WTC11 (cell line): ENCODE data around the gene FTL. TPM values are rescaled to one million over a fixed set of nuclear protein-coding genes. Genes with fewer than 3 reads are reported as not detected.

Experiments used
- ATAC-seq: fragments of 200-7000 bp; cut with Tn5 transposase; 2 replicates; pipeline ENCODE4 v1.10.0; 2021; ENCODE audit warnings: mild to moderate bottlenecking, moderate library complexity
- CTCF ChIA-PET: fragments of 300-600 bp; sonication (Branson Sonifier 250); formaldehyde crosslinking; loops from one replicate; lab custom pipeline; 2021; ENCODE audit warnings: antibody characterized with exemption; lab: Charles Lee
- POLR2A ChIA-PET: fragments of 350-600 bp; sonication (Branson Sonifier 250); formaldehyde crosslinking; loops from one replicate; lab custom pipeline; 2021; ENCODE audit warnings: antibody characterized with exemption; lab: Charles Lee
- DNase-seq: peaks from one replicate; pipeline ENCODE4 v3.0.0; 2021; ENCODE audit warnings: low spot score
- H3K27ac Mint-ChIP-seq: 2 replicates; pipeline ENCODE4 v1.8.0; 2021; ENCODE audit warnings: mixed read lengths
- H3K27me3 Mint-ChIP-seq: 2 replicates; pipeline ENCODE4 v1.8.0; 2021; ENCODE audit warnings: low read depth, mild to moderate bottlenecking, moderate library complexity, mixed read lengths
- H3K36me3 Mint-ChIP-seq: 2 replicates; pipeline ENCODE4 v1.8.0; 2021; ENCODE audit warnings: mixed read lengths
- H3K4me1 Mint-ChIP-seq: 2 replicates; pipeline ENCODE4 v1.8.0; 2022; ENCODE audit warnings: mixed read lengths
- H3K4me3 Mint-ChIP-seq: 2 replicates; pipeline ENCODE4 v1.8.0; 2021; ENCODE audit warnings: mild to moderate bottlenecking, moderate library complexity, mixed read lengths
- H3K9me3 Mint-ChIP-seq: 2 replicates; pipeline ENCODE4 v1.8.0; 2021; ENCODE audit warnings: mixed read lengths
- ATF3 ChIP-seq: sonication (generic); formaldehyde crosslinking; conservative IDR thresholded peaks from 2 replicates; pipeline ENCODE4 v1.8.1; 2022; ENCODE audit warnings: mild to moderate bottlenecking, missing genetic modification reagents
- ATF6 ChIP-seq: sonication (generic); formaldehyde crosslinking; IDR thresholded peaks from 2 replicates; pipeline ENCODE4 v1.8.1; 2023; ENCODE audit warnings: mild to moderate bottlenecking, missing genetic modification reagents
- CDX4 ChIP-seq: fragments of 250-450 bp; sonication (Bioruptor Pico); IDR thresholded peaks from 2 replicates; pipeline ENCODE4 v1.9.0; 2021; ENCODE audit warnings: moderate library complexity, mild to moderate bottlenecking, inconsistent platforms, borderline replicate concordance
- ETV6 ChIP-seq: sonication (generic); formaldehyde crosslinking; IDR thresholded peaks from 2 replicates; pipeline ENCODE4 v1.8.1; 2022; ENCODE audit warnings: mild to moderate bottlenecking, missing genetic modification reagents
- FOXK1 ChIP-seq: sonication (generic); formaldehyde crosslinking; IDR thresholded peaks from 2 replicates; pipeline ENCODE4 v1.8.0; 2022; ENCODE audit warnings: mild to moderate bottlenecking, moderate library complexity, missing genetic modification reagents
- GABPB1 ChIP-seq: sonication (generic); formaldehyde crosslinking; IDR thresholded peaks from 2 replicates; pipeline ENCODE4 v1.8.1; 2023; ENCODE audit warnings: mild to moderate bottlenecking, missing genetic modification reagents
- JUN ChIP-seq: sonication (generic); formaldehyde crosslinking; IDR thresholded peaks from 2 replicates; pipeline ENCODE4 v1.8.0; 2023; ENCODE audit warnings: mild to moderate bottlenecking, missing genetic modification reagents
- NFATC4 ChIP-seq: fragments of 250-450 bp; sonication (Bioruptor Pico); IDR thresholded peaks from 2 replicates; pipeline ENCODE4 v1.9.0; 2021; ENCODE audit warnings: mild to moderate bottlenecking
- TEAD1 ChIP-seq: sonication (generic); formaldehyde crosslinking; IDR thresholded peaks from 2 replicates; pipeline ENCODE4 v1.8.0; 2022; ENCODE audit warnings: mild to moderate bottlenecking, missing genetic modification reagents
- TP53 ChIP-seq: sonication (generic); formaldehyde crosslinking; IDR thresholded peaks from 2 replicates; pipeline ENCODE4 v1.8.1; 2023; ENCODE audit warnings: mild to moderate bottlenecking, missing genetic modification reagents
- ZNF121 ChIP-seq: sonication (generic); formaldehyde crosslinking; IDR thresholded peaks from 2 replicates; pipeline ENCODE4 v1.8.0; 2023; ENCODE audit warnings: missing genetic modification reagents
- ZNF219 ChIP-seq: sonication (generic); formaldehyde crosslinking; IDR thresholded peaks from 2 replicates; pipeline ENCODE4 v1.8.0; 2023; ENCODE audit warnings: missing genetic modification reagents, mild to moderate bottlenecking, borderline replicate concordance
- ZNF263 ChIP-seq: sonication (generic); formaldehyde crosslinking; IDR thresholded peaks from 2 replicates; pipeline ENCODE4 v1.8.1; 2022; ENCODE audit warnings: low read depth, mild to moderate bottlenecking, moderate library complexity, missing genetic modification reagents
- ZNF423 ChIP-seq: fragments of 250-450 bp; sonication (Bioruptor Pico); IDR thresholded peaks from 2 replicates; pipeline ENCODE4 v2.1.2; 2022; ENCODE audit warnings: mild to moderate bottlenecking, moderate library complexity
- ZNF425 ChIP-seq: fragments of 250-450 bp; sonication (Bioruptor Pico); conservative IDR thresholded peaks from 2 replicates; pipeline ENCODE4 v1.9.0; 2021; ENCODE audit warnings: mild to moderate bottlenecking
- ZSCAN18 ChIP-seq: fragments of 250-450 bp; sonication (Bioruptor Pico); IDR thresholded peaks from 2 replicates; pipeline ENCODE4 v2.1.2; 2022; ENCODE audit warnings: mild to moderate bottlenecking, moderate library complexity
- total RNA-seq: library from RNA; stranded (reverse); gene quantifications from 3 replicates; pipeline ENCODE4 v1.2.3, GENCODE V29; 2021
- TF ChIP-seq, protein P1 (sequence below): sonication (generic); formaldehyde crosslinking; IDR thresholded peaks from 2 replicates; pipeline ENCODE4 v1.8.1; 2023; ENCODE audit warnings: mild to moderate bottlenecking, missing genetic modification reagents, moderate library complexity
- TF ChIP-seq, protein P2 (sequence below): fragments of 250-450 bp; sonication (Bioruptor Pico); IDR thresholded peaks from 2 replicates; pipeline ENCODE4 v1.9.0; 2021; ENCODE audit warnings: mild to moderate bottlenecking
- TF ChIP-seq, protein P3 (sequence below): sonication (generic); formaldehyde crosslinking; IDR thresholded peaks from 2 replicates; pipeline ENCODE4 v1.8.0; 2022; ENCODE audit warnings: mild to moderate bottlenecking, missing genetic modification reagents
- TF ChIP-seq, protein P4 (sequence below): sonication (generic); formaldehyde crosslinking; IDR thresholded peaks from 2 replicates; pipeline ENCODE4 v1.8.1; 2023; ENCODE audit warnings: mild to moderate bottlenecking, missing genetic modification reagents, moderate library complexity

FTL gene
- total RNA-seq, 1 experiment from 2014 or later, result 1,061 TPM

- no peaks in the 10 kb centered on the region for H3K27me3 Mint-ChIP-seq
- ChIA-PET POLR2A (no interaction called here), CTCF (interaction anchor here (0.7 to 2.3 kb wide), 6 partner anchors 8 to 166 kb away, joined by 3 to 14 read pairs (median 4); partner anchors contain the start of genes DHDH, GYS1 and RUVBL2)
- no peak for TF ChIP-seq NFATC4
- no peak for TF ChIP-seq ETV6 (CRISPR knock-in tag)
- peak; percentile 97 for TF ChIP-seq ZNF263 (CRISPR knock-in tag)
- TF ChIP-seq CDX4 (CRISPR knock-in tag), result no peak
- no peak for TF ChIP-seq ATF6 (CRISPR knock-in tag)
- no peak for TF ChIP-seq ZSCAN18 (CRISPR knock-in tag)
- TF ChIP-seq JUN, result no peak
- TF ChIP-seq, protein P1, sequence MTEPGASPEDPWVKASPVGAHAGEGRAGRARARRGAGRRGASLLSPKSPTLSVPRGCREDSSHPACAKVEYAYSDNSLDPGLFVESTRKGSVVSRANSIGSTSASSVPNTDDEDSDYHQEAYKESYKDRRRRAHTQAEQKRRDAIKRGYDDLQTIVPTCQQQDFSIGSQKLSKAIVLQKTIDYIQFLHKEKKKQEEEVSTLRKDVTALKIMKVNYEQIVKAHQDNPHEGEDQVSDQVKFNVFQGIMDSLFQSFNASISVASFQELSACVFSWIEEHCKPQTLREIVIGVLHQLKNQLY (CRISPR knock-in tag), result no peak
- TF ChIP-seq TEAD1 (CRISPR knock-in tag), result 0 out of 2 replicates have a peak, but pooled peaks have one; percentile 28
- TF ChIP-seq, protein P2, sequence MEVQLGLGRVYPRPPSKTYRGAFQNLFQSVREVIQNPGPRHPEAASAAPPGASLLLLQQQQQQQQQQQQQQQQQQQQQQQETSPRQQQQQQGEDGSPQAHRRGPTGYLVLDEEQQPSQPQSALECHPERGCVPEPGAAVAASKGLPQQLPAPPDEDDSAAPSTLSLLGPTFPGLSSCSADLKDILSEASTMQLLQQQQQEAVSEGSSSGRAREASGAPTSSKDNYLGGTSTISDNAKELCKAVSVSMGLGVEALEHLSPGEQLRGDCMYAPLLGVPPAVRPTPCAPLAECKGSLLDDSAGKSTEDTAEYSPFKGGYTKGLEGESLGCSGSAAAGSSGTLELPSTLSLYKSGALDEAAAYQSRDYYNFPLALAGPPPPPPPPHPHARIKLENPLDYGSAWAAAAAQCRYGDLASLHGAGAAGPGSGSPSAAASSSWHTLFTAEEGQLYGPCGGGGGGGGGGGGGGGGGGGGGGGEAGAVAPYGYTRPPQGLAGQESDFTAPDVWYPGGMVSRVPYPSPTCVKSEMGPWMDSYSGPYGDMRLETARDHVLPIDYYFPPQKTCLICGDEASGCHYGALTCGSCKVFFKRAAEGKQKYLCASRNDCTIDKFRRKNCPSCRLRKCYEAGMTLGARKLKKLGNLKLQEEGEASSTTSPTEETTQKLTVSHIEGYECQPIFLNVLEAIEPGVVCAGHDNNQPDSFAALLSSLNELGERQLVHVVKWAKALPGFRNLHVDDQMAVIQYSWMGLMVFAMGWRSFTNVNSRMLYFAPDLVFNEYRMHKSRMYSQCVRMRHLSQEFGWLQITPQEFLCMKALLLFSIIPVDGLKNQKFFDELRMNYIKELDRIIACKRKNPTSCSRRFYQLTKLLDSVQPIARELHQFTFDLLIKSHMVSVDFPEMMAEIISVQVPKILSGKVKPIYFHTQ (CRISPR knock-in tag), result peak; percentile 50; the same call in 1 of the 2 replicates
- peak; percentile 66 for TF ChIP-seq GABPB1 (CRISPR knock-in tag)
- TF ChIP-seq TP53 (CRISPR knock-in tag), result no peak
- TF ChIP-seq, protein P3, sequence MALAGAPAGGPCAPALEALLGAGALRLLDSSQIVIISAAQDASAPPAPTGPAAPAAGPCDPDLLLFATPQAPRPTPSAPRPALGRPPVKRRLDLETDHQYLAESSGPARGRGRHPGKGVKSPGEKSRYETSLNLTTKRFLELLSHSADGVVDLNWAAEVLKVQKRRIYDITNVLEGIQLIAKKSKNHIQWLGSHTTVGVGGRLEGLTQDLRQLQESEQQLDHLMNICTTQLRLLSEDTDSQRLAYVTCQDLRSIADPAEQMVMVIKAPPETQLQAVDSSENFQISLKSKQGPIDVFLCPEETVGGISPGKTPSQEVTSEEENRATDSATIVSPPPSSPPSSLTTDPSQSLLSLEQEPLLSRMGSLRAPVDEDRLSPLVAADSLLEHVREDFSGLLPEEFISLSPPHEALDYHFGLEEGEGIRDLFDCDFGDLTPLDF (CRISPR knock-in tag), result no peak
- TF ChIP-seq, protein P4, sequence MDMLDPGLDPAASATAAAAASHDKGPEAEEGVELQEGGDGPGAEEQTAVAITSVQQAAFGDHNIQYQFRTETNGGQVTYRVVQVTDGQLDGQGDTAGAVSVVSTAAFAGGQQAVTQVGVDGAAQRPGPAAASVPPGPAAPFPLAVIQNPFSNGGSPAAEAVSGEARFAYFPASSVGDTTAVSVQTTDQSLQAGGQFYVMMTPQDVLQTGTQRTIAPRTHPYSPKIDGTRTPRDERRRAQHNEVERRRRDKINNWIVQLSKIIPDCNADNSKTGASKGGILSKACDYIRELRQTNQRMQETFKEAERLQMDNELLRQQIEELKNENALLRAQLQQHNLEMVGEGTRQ, result no peak
- no peak for TF ChIP-seq ZNF219 (CRISPR knock-in tag)
- no peak for TF ChIP-seq FOXK1
- 0 out of 2 replicates have a peak, but pooled peaks have one; percentile 55 for TF ChIP-seq ZNF121 (CRISPR knock-in tag)
- 0 out of 2 replicates have a peak, but pooled peaks have one; percentile 45 for TF ChIP-seq ZNF425 (CRISPR knock-in tag)
- no peak for TF ChIP-seq ATF3 (CRISPR knock-in tag)
- peak; percentile 71 for TF ChIP-seq ZNF423 (CRISPR knock-in tag)
- H3K4me1 Mint-ChIP-seq, result peaks cover 33% of the 10 kb centered on the region
- H3K36me3 Mint-ChIP-seq, result peaks cover 41% of the 10 kb centered on the region
- DNase-seq, result no peak
- no peak for ATAC-seq
- peak overlapping the region; percentile 89 for H3K27ac Mint-ChIP-seq
- no peak overlapping the region for H3K4me3 Mint-ChIP-seq
- peaks cover 4% of the 10 kb centered on the region for H3K9me3 Mint-ChIP-seq
Measured at GRCh38 chr19:48962029-48962848, 2.9 kb upstream of the FTL start.
